Lower lobe of right lung (tissue), 2 donors: ENCODE measurements around the gene BMI1. TPM values are rescaled to one million over a fixed set of nuclear protein-coding genes. Genes with fewer than 3 reads are reported as not detected.

Experiments
- ATAC-seq, 2 donors: fragments of 200-7000 bp; cut with Tn5 transposase; one replicate each; pipeline ENCODE4 v1.9.1; 2020 to 2022; ENCODE audit warnings: mild to moderate bottlenecking in 2 of 2, moderate library complexity in 2 of 2
- DNase-seq: peaks from one replicate; pipeline ENCODE4 v3.0.0-alpha.2; 2020
- H3K27ac ChIP-seq: fragments of 200-600 bp; one replicate; pipeline ENCODE4 v1.8.0; 2022
- H3K27me3 ChIP-seq: fragments of 200-600 bp; one replicate; pipeline ENCODE4 v1.8.0; 2022; ENCODE audit warnings: low read depth
- H3K36me3 ChIP-seq: fragments of 200-600 bp; one replicate; pipeline ENCODE4 v1.8.0; 2022; ENCODE audit warnings: mild to moderate bottlenecking
- H3K4me1 ChIP-seq: fragments of 200-600 bp; one replicate; pipeline ENCODE4 v1.8.0; 2022
- H3K4me3 ChIP-seq: fragments of 200-600 bp; one replicate; pipeline ENCODE4 v1.8.0; 2022; ENCODE audit warnings: mild to moderate bottlenecking
- H3K9me3 ChIP-seq: fragments of 200-600 bp; one replicate; pipeline ENCODE4 v1.8.0; 2022
- CTCF ChIP-seq: fragments of 200-600 bp; IDR thresholded peaks from one replicate; pipeline ENCODE4 v1.8.0; 2022; ENCODE audit warnings: antibody characterized with exemption, mild to moderate bottlenecking
- intact Hi-C: fragments of 100-400 bp; cut with DNase I; formaldehyde crosslinking; loops from one replicate; pipeline ENCODE4 v1.11.0; 2022
- total RNA-seq: library from RNA; stranded (reverse); fragmentation: NEBNext Ultra II Directional; extraction: Animal tissue kit (Norgen Biotek cat#: 25700); gene quantifications from one replicate; pipeline ENCODE4 v1.2.1, GENCODE V29; 2021
- donor health status: DM: no; HTN: yes; CAD: no; lungs with severe emphysema.

Gene BMI1
- total RNA-seq, 1 donor from 2014 or later, result 48.4 TPM

GRCh38 chr10:22329150-22329549 lies 8.3 kb downstream of the BMI1 start:
- no peaks in the 10 kb centered on the region for H3K9me3 ChIP-seq
- peaks cover 41% of the 10 kb centered on the region for H3K36me3 ChIP-seq
- intact Hi-C loops, result no loop called here
- no peak overlapping the region for H3K4me3 ChIP-seq
- H3K27me3 ChIP-seq, result peaks cover 13% of the 10 kb centered on the region
- TF ChIP-seq CTCF, result no peak
- peaks cover 33% of the 10 kb centered on the region for H3K4me1 ChIP-seq
- no peak for DNase-seq
- H3K27ac ChIP-seq, result no peak overlapping the region
- no peak for ATAC-seq

GRCh38 chr10:22332116-22332692 lies 11.3 kb downstream of the BMI1 start:
- intact Hi-C loops, result no loop called here
- Histone ChIP-seq H3K9me3 (no peaks in the 10 kb centered on the region), H3K27me3 (peaks cover 40% of the 10 kb centered on the region), H3K4me1 (peaks cover 39% of the 10 kb centered on the region), H3K4me3 (no peak overlapping the region), H3K27ac (no peak overlapping the region), H3K36me3 (peaks cover 35% of the 10 kb centered on the region)
- no peak for ATAC-seq
- TF ChIP-seq CTCF, result no peak
- DNase-seq, result no peak

GRCh38 chr10:22333167-22333974 lies 12.5 kb downstream of the BMI1 start:
- no peak for DNase-seq
- no peak overlapping the region for H3K27ac ChIP-seq

GRCh38 chr10:22333975-22334282 lies 13.0 kb downstream of the BMI1 start:
- no peak for TF ChIP-seq CTCF
- H3K36me3 ChIP-seq, result peaks cover 18% of the 10 kb centered on the region
- intact Hi-C loops, result no loop called here
- DNase-seq, result no peak
- no peak for ATAC-seq
- H3K9me3 ChIP-seq, result no peaks in the 10 kb centered on the region
- no peak overlapping the region for H3K27ac ChIP-seq
- H3K27me3 ChIP-seq, result peaks cover 58% of the 10 kb centered on the region
- H3K4me1 ChIP-seq, result peaks cover 39% of the 10 kb centered on the region
- no peak overlapping the region for H3K4me3 ChIP-seq

More at GRCh38 chr10:22333167-22333974, 12.5 kb downstream of the BMI1 start:
- no peaks in the 10 kb centered on the region for H3K9me3 ChIP-seq
- H3K36me3 ChIP-seq, result peaks cover 24% of the 10 kb centered on the region
- ATAC-seq, result peak in 1 of 2 donors; percentile 21
- peaks cover 52% of the 10 kb centered on the region for H3K27me3 ChIP-seq
- TF ChIP-seq CTCF, result no peak
- intact Hi-C loops, result no loop called here
- peaks cover 39% of the 10 kb centered on the region for H3K4me1 ChIP-seq
- H3K4me3 ChIP-seq, result peak overlapping the region; percentile 15

GRCh38 chr10:22334414-22335172 lies 13.7 kb downstream of the BMI1 start:
- no peak overlapping the region for H3K27ac ChIP-seq
- H3K4me3 ChIP-seq, result peak overlapping the region; percentile 54
- peaks cover 64% of the 10 kb centered on the region for H3K27me3 ChIP-seq
- TF ChIP-seq CTCF, result no peak
- intact Hi-C loops, result no loop called here
- DNase-seq, result no peak
- peaks cover 12% of the 10 kb centered on the region for H3K36me3 ChIP-seq
- H3K4me1 ChIP-seq, result peaks cover 42% of the 10 kb centered on the region
- H3K9me3 ChIP-seq, result no peaks in the 10 kb centered on the region
- peak; percentile 31 to 33 for ATAC-seq
